GM19240 (cell line): ENCODE measurements around the gene ADORA2A.
A peak's percentile ranks its signal among the peaks of the same experiment; 100 is the strongest.

Experiments used
- DNase-seq: peaks from one replicate; pipeline ENCODE4 v3.0.0; 2011; ENCODE audit warnings: low spot score; ENCODE audit not compliant: insufficient read length

ADORA2A gene

DNA sequence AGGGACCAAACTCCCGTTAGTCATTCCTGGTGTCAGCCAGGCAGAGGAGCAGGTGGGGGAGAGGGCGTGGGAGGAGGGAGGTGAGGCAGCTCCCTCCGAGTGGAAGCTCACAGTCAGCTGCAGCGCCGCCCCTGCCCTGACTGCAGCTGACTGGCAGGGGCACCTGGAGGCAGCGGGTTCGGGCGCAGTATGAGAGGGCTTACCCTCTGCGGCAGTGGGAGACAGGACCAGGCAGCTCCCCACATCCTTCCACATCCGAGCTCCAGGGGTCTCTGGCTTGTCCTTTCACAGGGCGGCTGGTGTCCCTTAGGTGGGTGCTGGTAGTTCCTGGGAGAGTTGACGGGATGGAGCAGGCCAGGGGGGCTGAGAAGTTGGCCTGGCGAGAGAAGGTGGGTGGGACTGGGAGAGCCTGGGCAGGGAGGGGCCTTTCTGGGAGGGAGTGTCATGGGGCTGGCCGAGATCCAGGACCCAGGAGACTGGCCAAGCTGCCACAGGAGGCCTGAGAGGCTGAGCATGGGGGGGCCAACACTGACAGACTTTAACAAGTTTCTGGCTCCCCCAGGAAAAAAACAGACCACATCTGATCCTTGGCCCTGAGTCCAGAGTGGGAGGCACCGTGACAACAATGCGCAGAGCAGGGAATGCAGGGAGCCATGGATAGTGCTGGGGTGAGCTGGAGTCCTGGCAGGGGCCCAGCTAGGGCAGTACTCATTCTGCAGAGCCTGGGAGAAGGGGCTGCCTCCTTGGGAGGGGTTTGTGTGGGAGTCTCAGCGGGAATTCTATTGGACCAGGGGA lies 4.9 kb downstream of the ADORA2A start:
- DNase-seq: no peak

- DNase-seq: no peak
These were observed 5.8 kb downstream of the ADORA2A start for GRCh38 chr22:24433001-24433827.

DNA sequence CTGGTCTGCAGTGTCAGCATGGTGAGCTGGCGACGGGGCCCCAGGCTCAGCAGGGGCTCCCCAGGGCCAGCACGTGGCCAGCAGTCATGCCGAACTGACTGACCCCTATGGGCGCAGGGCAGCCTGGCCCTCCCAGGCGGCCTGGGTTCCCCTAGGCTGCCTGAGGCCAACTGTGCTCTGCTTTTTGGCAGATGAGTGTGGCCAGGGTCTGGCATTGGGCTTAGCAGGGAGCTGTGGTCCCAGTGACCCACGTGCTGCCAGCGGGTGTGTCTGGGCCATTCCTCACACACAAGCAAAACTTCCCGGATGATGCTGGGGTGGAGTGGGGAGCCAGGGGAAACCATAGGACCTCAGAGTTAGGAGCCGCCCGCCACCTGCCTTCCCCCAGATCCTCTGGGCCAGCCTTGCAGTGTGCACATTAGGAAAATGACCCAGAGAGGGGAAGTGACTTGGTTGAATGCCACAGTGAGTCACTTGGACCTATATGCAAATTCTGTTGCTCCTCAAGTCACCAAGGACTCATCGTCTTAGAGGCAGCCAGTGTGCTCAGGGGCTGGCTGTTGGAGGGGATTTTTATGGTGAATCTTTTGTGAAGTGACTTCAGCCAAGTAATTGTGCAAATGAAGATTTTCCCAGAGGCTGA lies 6.5 kb downstream of the ADORA2A start:
- DNase-seq: peak; percentile 56

GRCh38 chr22:24434471-24435322 lies 7.3 kb downstream of the ADORA2A start:
- peak; percentile 82 for DNase-seq

- no peak for DNase-seq
These were observed 7.9 kb downstream of the ADORA2A start for GRCh38 chr22:24435323-24435645.

DNA sequence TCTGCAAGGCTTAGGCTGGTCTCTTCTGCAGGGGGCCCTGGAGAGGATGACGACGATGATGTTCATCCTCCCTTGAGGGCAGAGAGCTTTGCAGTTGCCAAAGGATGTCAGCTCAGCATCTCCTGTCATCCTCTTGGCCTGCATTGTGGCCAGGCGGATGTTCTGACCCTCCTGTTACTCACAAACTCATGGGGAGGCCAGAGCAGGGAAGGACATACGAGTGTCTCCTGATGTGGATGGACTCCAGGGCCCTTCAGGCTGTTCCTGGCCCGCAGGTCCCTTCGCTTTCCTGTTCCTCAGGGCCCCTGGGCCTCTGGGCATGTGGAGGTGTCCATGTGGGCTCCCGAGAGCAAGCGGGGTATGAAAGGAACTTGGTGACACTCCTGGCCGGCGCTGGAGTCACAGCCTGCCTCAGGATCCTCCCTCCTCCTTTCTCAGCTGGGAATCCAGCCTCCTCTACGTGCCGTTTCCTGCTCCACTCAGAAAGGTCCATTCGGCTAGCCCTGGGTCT lies 8.5 kb downstream of the ADORA2A start:
- DNase-seq: no peak

GRCh38 chr22:24436553-24436952 lies 9.2 kb downstream of the ADORA2A start:
- DNase-seq: no peak

- DNase-seq: no peak
These were observed 9.7 kb downstream of the ADORA2A start for GRCh38 chr22:24437091-24437490.

DNA sequence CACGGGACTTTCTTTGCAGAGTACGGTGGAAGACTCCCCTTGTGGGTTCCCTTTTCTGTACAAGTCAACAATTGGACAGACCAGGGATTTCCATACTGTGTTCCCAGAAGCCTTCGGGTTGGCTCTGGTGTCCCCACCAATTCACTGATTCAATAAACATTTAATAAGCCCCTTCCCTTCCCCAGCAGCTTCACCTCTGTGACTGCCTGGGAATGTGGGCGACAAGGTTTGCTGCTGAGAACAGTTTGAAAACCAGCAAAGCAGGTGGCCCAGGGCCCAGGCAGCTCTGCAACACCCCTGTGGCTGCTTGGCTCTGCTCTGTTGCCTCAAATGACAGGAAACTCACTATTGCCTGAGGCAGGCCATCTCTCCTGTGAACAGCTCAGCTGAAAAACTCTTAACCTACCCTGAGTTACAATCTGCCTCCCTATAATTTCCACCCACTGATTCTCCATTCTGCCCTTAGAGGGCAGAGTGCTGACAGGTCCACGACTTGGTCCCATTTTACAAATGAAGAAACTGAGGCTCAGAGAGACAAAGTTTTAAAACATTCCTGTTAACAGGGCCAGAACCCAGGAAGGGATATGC lies 10.4 kb downstream of the ADORA2A start:
- DNase-seq: no peak

- DNase-seq: no peak
These were observed 12.9 kb downstream of the ADORA2A start for GRCh38 chr22:24440270-24440717.

DNA sequence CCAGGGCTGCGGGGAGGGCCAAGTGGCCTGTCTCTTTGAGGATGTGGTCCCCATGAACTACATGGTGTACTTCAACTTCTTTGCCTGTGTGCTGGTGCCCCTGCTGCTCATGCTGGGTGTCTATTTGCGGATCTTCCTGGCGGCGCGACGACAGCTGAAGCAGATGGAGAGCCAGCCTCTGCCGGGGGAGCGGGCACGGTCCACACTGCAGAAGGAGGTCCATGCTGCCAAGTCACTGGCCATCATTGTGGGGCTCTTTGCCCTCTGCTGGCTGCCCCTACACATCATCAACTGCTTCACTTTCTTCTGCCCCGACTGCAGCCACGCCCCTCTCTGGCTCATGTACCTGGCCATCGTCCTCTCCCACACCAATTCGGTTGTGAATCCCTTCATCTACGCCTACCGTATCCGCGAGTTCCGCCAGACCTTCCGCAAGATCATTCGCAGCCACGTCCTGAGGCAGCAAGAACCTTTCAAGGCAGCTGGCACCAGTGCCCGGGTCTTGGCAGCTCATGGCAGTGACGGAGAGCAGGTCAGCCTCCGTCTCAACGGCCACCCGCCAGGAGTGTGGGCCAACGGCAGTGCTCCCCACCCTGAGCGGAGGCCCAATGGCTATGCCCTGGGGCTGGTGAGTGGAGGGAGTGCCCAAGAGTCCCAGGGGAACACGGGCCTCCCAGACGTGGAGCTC lies 13.5 kb downstream of the ADORA2A start:
- DNase-seq: no peak

GRCh38 chr22:24441406-24442351 lies 14.3 kb downstream of the ADORA2A start:
- DNase-seq: no peak

DNA sequence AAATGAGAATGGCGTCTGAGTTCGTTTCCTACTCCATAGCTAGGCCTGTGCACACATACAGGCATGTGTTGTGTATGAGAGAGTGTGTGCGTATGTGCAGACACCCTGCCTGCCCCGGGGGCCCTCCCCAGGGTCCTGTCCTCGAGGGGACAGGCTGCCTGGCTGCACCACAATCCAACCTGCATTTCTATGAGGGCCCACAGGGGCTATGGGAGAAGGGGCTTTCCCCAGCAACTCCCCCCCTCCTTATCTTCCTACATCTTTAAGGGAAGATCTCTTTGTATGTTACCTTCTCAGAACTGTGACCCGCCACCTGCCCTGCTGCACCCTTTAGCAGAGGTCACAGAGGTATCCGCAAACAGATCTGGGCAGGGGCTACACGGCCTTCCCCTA lies 14.9 kb downstream of the ADORA2A start:
- no peak for DNase-seq

GRCh38 chr22:24443668-24444067 lies 16.3 kb downstream of the ADORA2A start:
- no peak for DNase-seq

- no peak for DNase-seq
These were observed 16.9 kb downstream of the ADORA2A start for GRCh38 chr22:24444251-24444650.

DNA sequence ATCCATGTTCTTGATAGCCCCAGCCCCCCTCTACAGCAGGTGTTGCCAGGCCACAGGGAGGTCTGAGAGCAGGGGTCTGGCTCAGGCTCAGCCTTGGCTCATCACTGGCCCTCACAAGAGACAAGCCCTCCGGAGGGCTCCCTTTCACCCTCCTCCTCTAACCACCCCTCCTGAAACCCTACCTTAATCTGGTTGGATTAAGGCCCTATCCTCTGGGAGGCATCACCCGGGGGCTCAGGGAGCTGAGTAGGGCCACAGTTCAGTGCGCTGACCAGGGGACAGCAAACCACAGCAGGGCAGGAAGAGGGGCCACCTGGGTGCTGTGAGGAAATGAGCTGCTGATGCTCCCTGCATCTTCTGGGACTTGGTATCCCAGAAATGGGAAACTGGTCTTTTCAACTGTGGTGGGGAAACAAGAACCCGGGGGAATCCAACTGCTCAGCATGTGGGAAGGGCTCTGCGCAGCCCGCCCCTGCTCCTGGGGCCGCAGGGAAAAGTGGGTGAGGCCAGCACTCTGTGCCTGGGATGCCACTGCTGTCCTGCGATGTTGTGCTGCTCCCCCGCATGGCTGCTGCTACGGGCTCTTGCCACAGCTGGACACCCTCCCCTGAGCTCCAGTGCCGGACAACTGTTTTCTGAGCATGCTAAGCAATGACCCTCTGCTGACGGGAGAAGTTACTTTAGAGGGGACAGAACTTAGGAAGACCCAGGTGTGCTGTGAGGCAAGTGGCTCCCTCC lies 17.5 kb downstream of the ADORA2A start:
- DNase-seq: no peak

DNA sequence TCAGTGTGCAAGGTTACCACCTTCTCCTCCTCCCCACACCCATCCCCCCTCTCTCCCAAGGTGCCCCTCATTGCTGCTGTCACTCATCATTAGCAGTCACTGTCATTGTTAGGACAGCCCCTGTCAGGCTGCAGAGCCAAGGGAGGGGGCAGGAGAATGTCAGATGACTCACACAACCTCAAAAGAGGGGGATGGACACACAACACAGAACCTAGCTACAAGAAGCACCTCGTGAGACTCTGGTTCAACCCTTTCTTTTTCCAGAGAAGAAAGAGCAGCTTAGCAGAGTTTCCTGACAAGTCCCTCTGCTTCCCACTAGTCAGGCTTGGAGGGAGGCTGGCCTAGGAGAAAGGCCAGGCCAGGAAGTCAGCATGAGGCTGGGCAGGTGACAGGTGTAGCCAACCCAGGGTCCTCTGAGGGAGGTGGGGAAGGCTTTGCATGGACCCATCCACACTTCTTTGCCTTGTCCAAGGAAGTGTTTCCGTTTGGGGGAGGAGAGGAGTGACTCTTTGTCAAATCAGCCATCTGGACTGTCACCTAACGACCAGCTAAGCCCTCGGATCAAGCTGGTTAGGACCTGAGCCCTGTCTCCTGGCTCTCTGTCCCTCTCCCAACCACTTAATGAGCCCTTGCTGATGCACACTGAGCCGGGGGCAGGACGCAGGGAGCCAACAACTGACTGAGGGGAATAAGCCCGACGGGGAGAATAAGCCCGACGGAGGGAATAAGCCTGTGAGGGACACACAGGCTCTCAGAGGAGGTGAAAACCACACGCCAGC lies 18.3 kb downstream of the ADORA2A start:
- no peak for DNase-seq

GRCh38 chr22:24446260-24446611 lies 18.8 kb downstream of the ADORA2A start:
- no peak for DNase-seq
